Naive thymus-derived CD8-positive, alpha-beta T cell (primary cell): Measurements from ENCODE around the gene MRPS35. TPM values are rescaled to one million over a fixed set of nuclear protein-coding genes. Genes with fewer than 3 reads are reported as not detected.
"Not testable (repeated sequence)": the region's sequence is repeated elsewhere in the genome, so short reads cannot be mapped to it uniquely, and the experiment has no call there.

Source experiments
- ATAC-seq, 2 donors: fragments of 150-1000 bp; cut with Tn5 transposase in 1 of 2; sonication (Bioruptor Pico), chemical (Tn5 transposase) in 1 of 2; 1 replicate in 1 of 2; 2 replicates in 1 of 2; pipeline ENCODE4 v1.10.0; 2021; ENCODE audit warnings: mild to moderate bottlenecking in 2 of 2, moderate library complexity in 2 of 2
- POLR2A ChIA-PET: fragments of 350-600 bp; sonication (Branson Sonifier 250); formaldehyde crosslinking; loops from one replicate; lab custom pipeline; 2021; ENCODE audit warnings: antibody characterized with exemption; lab: Charles Lee
- DNase-seq, 10 donors: peaks; one replicate each; pipeline versions ENCODE4 v3.0.0 to v3.0.0-alpha.2; 2020 to 2022
- H3K27ac Mint-ChIP-seq, 10 donors: one replicate each; pipeline ENCODE4 v1.8.0; 2020 to 2022; ENCODE audit warnings: mild to moderate bottlenecking in 10 of 10, mixed read lengths in 10 of 10, moderate library complexity in 4 of 10, inconsistent platforms in 1 of 10
- H3K27me3 Mint-ChIP-seq, 5 donors: one replicate each; pipeline ENCODE4 v1.8.0; 2021 to 2022; ENCODE audit warnings: mixed read lengths in 5 of 5
- H3K36me3 Mint-ChIP-seq, 3 donors: one replicate each; pipeline ENCODE4 v1.8.0; 2020 to 2022; ENCODE audit warnings: mixed read lengths in 3 of 3, mild to moderate bottlenecking in 2 of 3, inconsistent platforms in 1 of 3
- H3K4me1 Mint-ChIP-seq, 4 donors: one replicate each; pipeline ENCODE4 v1.8.0; 2021 to 2022; ENCODE audit warnings: mixed read lengths in 4 of 4
- H3K4me3 Mint-ChIP-seq, 10 donors: one replicate each; pipeline ENCODE4 v1.8.0; 2020 to 2022; ENCODE audit warnings: mild to moderate bottlenecking in 10 of 10, mixed read lengths in 10 of 10, moderate library complexity in 6 of 10, inconsistent platforms in 1 of 10
- H3K9me3 Mint-ChIP-seq, 9 donors: one replicate each; pipeline ENCODE4 v1.8.0; 2020 to 2022; ENCODE audit warnings: mixed read lengths in 9 of 9, mild to moderate bottlenecking in 3 of 9, inconsistent platforms in 1 of 9, moderate library complexity in 1 of 9
- polyA plus RNA-seq, 3 donors: library from polyadenylated mRNA; unstranded; fragments of 300-500 nt; fragmentation: Illumina TruSeq; gene quantifications; one replicate each; pipeline ENCODE4 v1.2.3, GENCODE V29; 2021
- total RNA-seq, 8 experiments: library from RNA in 2 of 8; stranded (reverse) in 2 of 8; gene quantifications; one replicate each; pipeline ENCODE4 v1.2.3 and lab custom pipeline; 2021 to 2026

The MRPS35 gene
- total and polyA plus RNA-seq, 5 experiments from 2014 or later: 26.6 to 74.4 (median 57.7) TPM

GRCh38 chr12:27711967-27712366 is 1.3 kb downstream of the MRPS35 start:
- peaks cover 0 to 33% (median 1%) of the 10 kb centered on the region in 3 donors for H3K36me3 Mint-ChIP-seq
- peak overlapping the region; percentile 58 to 99 (median 98) for H3K4me3 Mint-ChIP-seq
- no peaks in the 10 kb centered on the region for H3K9me3 Mint-ChIP-seq
- POLR2A ChIA-PET: interaction anchor here (0.6 to 0.8 kb wide), 2 partner anchors 18 to 188 kb away, joined by 3 read pairs; partner anchors contain the start of gene PPFIBP1
- H3K4me1 Mint-ChIP-seq: peaks cover 16 to 42% (median 38%) of the 10 kb centered on the region in 4 donors
- DNase-seq (no peak), ATAC-seq (no peak)
- peaks cover 0 to 2% (median 0%) of the 10 kb centered on the region in 5 donors for H3K27me3 Mint-ChIP-seq
- H3K27ac Mint-ChIP-seq: peak overlapping the region in 8 of 10 donors; percentile 6 to 99 (median 52)

GRCh38 chr12:27723212-27723611 is 12.6 kb downstream of the MRPS35 start:
- DNase-seq (no peak), ATAC-seq (no peak)
- Mint-ChIP-seq H3K4me3 (no peak overlapping the region), H3K36me3 (peaks cover 0 to 80% (median 10%) of the 10 kb centered on the region in 3 donors), H3K4me1 (peaks cover 0 to 7% (median 1%) of the 10 kb centered on the region in 4 donors), H3K27me3 (no peaks in the 10 kb centered on the region), H3K9me3 (no peaks in the 10 kb centered on the region), H3K27ac (peak overlapping the region in 1 of 10 donors; percentile 58)
- POLR2A ChIA-PET: no interaction called here

GRCh38 chr12:27730097-27730588 is 19.5 kb downstream of the MRPS35 start:
- POLR2A ChIA-PET: interaction anchor here (0.6 kb wide), 1 partner anchor 18 kb away, joined by 3 read pairs; no protein-coding TSS in a partner anchor
- no peak for ATAC-seq
- Mint-ChIP-seq H3K9me3 (no peaks in the 10 kb centered on the region), H3K4me1 (peaks cover 0 to 8% (median 2%) of the 10 kb centered on the region in 4 donors), H3K27me3 (no peaks in the 10 kb centered on the region), H3K36me3 (peaks cover 5 to 83% (median 23%) of the 10 kb centered on the region in 3 donors), H3K27ac (no peak overlapping the region), H3K4me3 (no peak overlapping the region)
- no peak for DNase-seq

- H3K36me3 Mint-ChIP-seq: peaks cover 8 to 80% (median 17%) of the 10 kb centered on the region in 3 donors
Measured at GRCh38 chr12:27732281-27732680, 21.6 kb downstream of the MRPS35 start.

GRCh38 chr12:27733052-27733656 is 22.5 kb downstream of the MRPS35 start:
- Mint-ChIP-seq H3K9me3 (no peaks in the 10 kb centered on the region), H3K27ac (no peak overlapping the region), H3K36me3 (peaks cover 12 to 84% (median 22%) of the 10 kb centered on the region in 3 donors), H3K4me1 (peaks cover 0 to 8% (median 0%) of the 10 kb centered on the region in 4 donors), H3K4me3 (no peak overlapping the region), H3K27me3 (no peaks in the 10 kb centered on the region)
- POLR2A ChIA-PET: no interaction called here
- DNase-seq (peak in 5 of 10 donors; percentile 19 to 35 (median 22)), ATAC-seq (peak; percentile 47 to 66)

More at GRCh38 chr12:27732281-27732680, 21.6 kb downstream of the MRPS35 start:
- H3K4me1 Mint-ChIP-seq: peaks cover 0 to 8% (median 0%) of the 10 kb centered on the region in 4 donors
- no peak for DNase-seq
- H3K9me3 Mint-ChIP-seq: no peaks in the 10 kb centered on the region
- ATAC-seq: no peak
- POLR2A ChIA-PET: no interaction called here
- no peaks in the 10 kb centered on the region for H3K27me3 Mint-ChIP-seq
- H3K27ac Mint-ChIP-seq: peak overlapping the region in 2 of 10 donors; percentile 19 to 46
- H3K4me3 Mint-ChIP-seq: no peak overlapping the region

GRCh38 chr12:27733791-27734190 is 23.2 kb downstream of the MRPS35 start:
- Mint-ChIP-seq H3K27ac (no peak overlapping the region), H3K4me1 (peaks cover 0 to 6% (median 0%) of the 10 kb centered on the region in 4 donors), H3K4me3 (no peak overlapping the region), H3K27me3 (no peaks in the 10 kb centered on the region), H3K36me3 (peaks cover 12 to 82% (median 22%) of the 10 kb centered on the region in 3 donors), H3K9me3 (no peaks in the 10 kb centered on the region)
- no peak for DNase-seq
- ATAC-seq: no peak
- POLR2A ChIA-PET: interaction anchor here (0.6 kb wide), 1 partner anchor 21 kb away, joined by 3 read pairs; no protein-coding TSS in a partner anchor

DNA sequence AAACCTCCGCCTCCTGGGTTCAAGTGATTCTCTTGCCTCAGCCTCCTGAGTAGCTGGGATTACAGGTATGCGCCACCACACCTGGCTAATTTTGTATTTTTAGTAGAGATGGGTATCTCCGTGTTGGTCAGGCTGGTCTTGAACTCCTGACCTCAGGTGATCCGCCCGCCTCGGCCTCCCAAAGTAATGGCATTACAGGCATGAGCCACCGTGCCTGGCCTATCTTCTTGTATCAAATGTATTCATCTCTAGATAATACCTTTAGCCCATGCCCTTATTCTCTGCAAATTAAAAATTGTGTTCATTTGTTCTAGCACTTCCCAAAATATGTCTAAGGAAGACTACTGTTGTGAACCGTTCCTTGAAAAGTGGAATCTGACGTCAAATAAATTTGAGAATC is 23.7 kb downstream of the MRPS35 start:
- ATAC-seq, H3K4me1 Mint-ChIP-seq: not testable (repeated sequence)
- POLR2A ChIA-PET: interaction anchor here (0.6 kb wide), 1 partner anchor 20 kb away, joined by 3 read pairs; no protein-coding TSS in a partner anchor

GRCh38 chr12:27743601-27744000 is 33.0 kb downstream of the MRPS35 start:
- Mint-ChIP-seq H3K9me3 (no peaks in the 10 kb centered on the region), H3K36me3 (peaks cover 0 to 78% (median 26%) of the 10 kb centered on the region in 3 donors), H3K27me3 (no peaks in the 10 kb centered on the region), H3K4me3 (no peak overlapping the region), H3K27ac (no peak overlapping the region), H3K4me1 (peaks cover 0 to 6% (median 1%) of the 10 kb centered on the region in 4 donors)
- POLR2A ChIA-PET: no interaction called here
- ATAC-seq: no peak
- no peak for DNase-seq

More for the DNA sequence above, 23.7 kb downstream of the MRPS35 start:
- H3K27ac Mint-ChIP-seq, H3K9me3 Mint-ChIP-seq, H3K4me3 Mint-ChIP-seq, H3K27me3 Mint-ChIP-seq, DNase-seq: not testable (repeated sequence)
- peaks cover 12 to 82% (median 22%) of the 10 kb centered on the region in 3 donors for H3K36me3 Mint-ChIP-seq

DNA sequence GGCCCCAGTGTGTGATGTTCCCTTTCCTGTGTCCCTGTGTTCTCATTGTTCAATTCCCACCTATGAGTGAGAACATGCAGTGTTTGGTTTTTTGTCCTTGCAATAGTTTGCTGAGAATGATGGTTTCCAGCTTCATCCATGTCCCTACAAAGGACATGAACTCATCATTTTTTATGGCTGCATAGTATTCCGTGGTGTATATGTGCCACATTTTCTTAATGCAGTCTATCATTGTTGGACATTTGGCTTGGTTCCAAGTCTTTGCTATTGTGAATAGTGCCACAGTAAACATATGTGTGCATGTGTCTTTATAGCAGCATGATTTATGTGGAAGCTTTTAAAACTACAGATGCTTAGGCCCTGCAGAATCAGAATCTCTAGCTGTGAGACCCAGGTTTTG is 35.1 kb downstream of the MRPS35 start:
- DNase-seq, H3K4me1 Mint-ChIP-seq, POLR2A ChIA-PET, H3K4me3 Mint-ChIP-seq, H3K27me3 Mint-ChIP-seq, H3K27ac Mint-ChIP-seq, H3K9me3 Mint-ChIP-seq, ATAC-seq: not testable (repeated sequence)
- H3K36me3 Mint-ChIP-seq: peaks cover 0 to 69% (median 26%) of the 10 kb centered on the region in 3 donors

GRCh38 chr12:27747111-27747820 is 36.6 kb downstream of the MRPS35 start:
- H3K36me3 Mint-ChIP-seq: peaks cover 0 to 71% (median 25%) of the 10 kb centered on the region in 3 donors
- H3K27ac Mint-ChIP-seq: peak overlapping the region in 1 of 10 donors; percentile 9
- H3K4me3 Mint-ChIP-seq: no peak overlapping the region
- ATAC-seq (no peak), DNase-seq (no peak)
- H3K9me3 Mint-ChIP-seq: no peaks in the 10 kb centered on the region
- POLR2A ChIA-PET: no interaction called here
- H3K27me3 Mint-ChIP-seq: no peaks in the 10 kb centered on the region
- H3K4me1 Mint-ChIP-seq: peaks cover 0 to 6% (median 1%) of the 10 kb centered on the region in 4 donors

- no peaks in the 10 kb centered on the region for H3K27me3 Mint-ChIP-seq
- peaks cover 0 to 2% (median under 1%) of the 10 kb centered on the region in 4 donors for H3K4me1 Mint-ChIP-seq
- peaks cover 0 to 70% (median 5%) of the 10 kb centered on the region in 3 donors for H3K36me3 Mint-ChIP-seq
- DNase-seq (no peak), ATAC-seq (no peak)
- H3K9me3 Mint-ChIP-seq: no peaks in the 10 kb centered on the region
- POLR2A ChIA-PET: no interaction called here
- no peak overlapping the region for H3K4me3 Mint-ChIP-seq
- peak overlapping the region in 1 of 10 donors; percentile 40 for H3K27ac Mint-ChIP-seq
Measured at GRCh38 chr12:27751386-27752047, 40.9 kb downstream of the MRPS35 start.

DNA sequence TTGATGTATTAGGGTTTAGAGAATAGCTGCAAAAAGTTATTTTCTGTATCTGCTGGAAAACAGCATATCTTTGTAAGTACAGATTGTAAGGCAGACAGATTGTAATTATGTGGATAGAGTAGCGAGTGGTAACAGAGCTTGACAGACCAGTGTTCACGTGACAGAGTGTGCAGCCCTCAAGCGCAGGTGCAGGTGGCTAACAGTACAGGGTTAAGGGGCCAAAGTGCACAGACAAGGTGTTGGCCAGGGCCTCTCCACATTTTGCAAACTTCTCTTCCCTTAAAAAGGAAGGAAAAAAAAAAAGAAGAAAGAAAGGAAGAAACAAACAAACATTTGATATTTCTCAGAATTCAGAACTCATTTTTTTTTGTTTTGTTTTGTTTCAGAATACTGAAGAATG is 44.2 kb downstream of the MRPS35 start:
- no peaks in the 10 kb centered on the region for H3K27me3 Mint-ChIP-seq
- no peak overlapping the region for H3K4me3 Mint-ChIP-seq
- ATAC-seq (no peak), DNase-seq (no peak)
- H3K9me3 Mint-ChIP-seq: no peaks in the 10 kb centered on the region
- POLR2A ChIA-PET: interaction anchor here (0.5 kb wide), 1 partner anchor 20 kb away, joined by 3 read pairs; no protein-coding TSS in a partner anchor
- H3K4me1 Mint-ChIP-seq: no peaks in the 10 kb centered on the region
- H3K27ac Mint-ChIP-seq: peak overlapping the region in 3 of 10 donors; percentile 33 to 79 (median 62)
- H3K36me3 Mint-ChIP-seq: peaks cover 0 to 54% (median 12%) of the 10 kb centered on the region in 3 donors
